H1 (cell line): ENCODE data around the gene CFAP97. TPM values are rescaled to one million over a fixed set of nuclear protein-coding genes. Genes with fewer than 3 reads are reported as not detected.

Experiments used
- CTCF ChIA-PET: fragments of 300-600 bp; sonication (Branson Sonifier 250); formaldehyde crosslinking; loops from one replicate; lab custom pipeline; 2021; ENCODE audit not compliant: partially characterized antibody; lab: Charles Lee
- POLR2A ChIA-PET: fragments of 300-600 bp; sonication (Branson Sonifier 250); formaldehyde crosslinking; loops from one replicate; lab custom pipeline; 2021; ENCODE audit warnings: inconsistent platforms; ENCODE audit not compliant: partially characterized antibody; lab: Charles Lee
- DNase-seq, 2 experiments: peaks; one replicate each; pipeline versions ENCODE4 v3.0.0 to v3.0.0-alpha.2; 2010 to 2022; ENCODE audit warnings: low spot score in 2 of 2, low read depth in 1 of 2, mixed read lengths in 1 of 2
- FAIRE-seq: peaks from 2 replicates; lab custom pipeline; 2011; peaks lifted over from hg19 to GRCh38; lab: Jason Lieb, UNC
- H2AFZ ChIP-seq: 2 replicates; pipeline ENCODE4 v1.8.1; 2012; ENCODE audit warnings: low read length, inconsistent platforms
- H2AK5ac ChIP-seq: 2 replicates; pipeline ENCODE4 v1.6.1; 2013; ENCODE audit warnings: low read depth, low read length
- H2BK120ac ChIP-seq: replicated peaks from 2 replicates; pipeline ENCODE3; 2013; ENCODE audit warnings: low read depth, low read length, inconsistent platforms
- H2BK12ac ChIP-seq: 2 replicates; pipeline ENCODE4 v1.6.1; 2013; ENCODE audit warnings: low read depth, low read length
- H2BK15ac ChIP-seq: 2 replicates; pipeline ENCODE4 v1.6.1; 2013; ENCODE audit warnings: low read length
- H2BK20ac ChIP-seq: 2 replicates; pipeline ENCODE4 v1.6.1; 2013; ENCODE audit warnings: low read length
- H2BK5ac ChIP-seq: 2 replicates; pipeline ENCODE4 v1.6.1; 2013; ENCODE audit warnings: low read depth, low read length
- H3K14ac ChIP-seq: 2 replicates; pipeline ENCODE4 v1.6.1; 2013; ENCODE audit warnings: inconsistent platforms; ENCODE audit not compliant: insufficient read length
- H3K18ac ChIP-seq: 2 replicates; pipeline ENCODE4 v1.6.1; 2013; ENCODE audit warnings: low read length; ENCODE audit errors: extremely low read depth
- H3K23ac ChIP-seq: 2 replicates; pipeline ENCODE4 v1.6.1; 2013; ENCODE audit warnings: inconsistent platforms; ENCODE audit not compliant: insufficient read length
- H3K23me2 ChIP-seq: 2 replicates; pipeline ENCODE4 v1.6.1; 2013; ENCODE audit warnings: low read depth, low read length
- H3K27ac ChIP-seq: 2 replicates; pipeline ENCODE4 v1.6.1; 2011; ENCODE audit warnings: low read depth, low read length, inconsistent platforms
- H3K27me3 ChIP-seq, 4 experiments: replicated peaks in 1 of 4; 1 replicate in 1 of 4; 2 replicates in 3 of 4; pipeline versions ENCODE4 v1.6.1 to v1.8.1; 2011 to 2013; ENCODE audit warnings: low read length in 3 of 4, mild to moderate bottlenecking in 3 of 4, inconsistent platforms in 2 of 4, mixed read lengths in 2 of 4, moderate library complexity in 1 of 4; ENCODE audit not compliant: control insufficient read depth in 3 of 4, insufficient read depth in 3 of 4; ENCODE audit errors: extremely low read depth in 1 of 4
- H3K36me3 ChIP-seq, 4 experiments: 2 replicates each; pipeline versions ENCODE4 v1.6.1 to v1.8.1; 2011 to 2013; ENCODE audit warnings: mild to moderate bottlenecking in 4 of 4, low read length in 3 of 4, moderate library complexity in 2 of 4, control low read depth in 1 of 4, inconsistent platforms in 1 of 4; ENCODE audit not compliant: insufficient read depth in 4 of 4, control insufficient read depth in 2 of 4
- H3K4ac ChIP-seq: replicated peaks from 2 replicates; pipeline ENCODE3; 2013; ENCODE audit warnings: low read length, low read depth, mixed read lengths, inconsistent platforms; ENCODE audit not compliant: insufficient read length
- H3K4me1 ChIP-seq, 4 experiments: replicated peaks in 1 of 4; 1 replicate in 1 of 4; 2 replicates in 3 of 4; pipeline versions ENCODE4 v1.6.1 to v1.8.1; 2011 to 2013; ENCODE audit warnings: low read length in 3 of 4, inconsistent platforms in 2 of 4, mixed read lengths in 1 of 4; ENCODE audit not compliant: insufficient read depth in 4 of 4, control insufficient read depth in 3 of 4
- H3K4me2 ChIP-seq, 2 experiments: 2 replicates each; pipeline versions ENCODE4 v1.6.1 to v1.8.1; 2011 to 2013; ENCODE audit warnings: low read depth in 2 of 2, low read length in 2 of 2, control low read depth in 1 of 2, inconsistent platforms in 1 of 2, mild to moderate bottlenecking in 1 of 2; ENCODE audit not compliant: insufficient read depth in 1 of 2
- H3K4me3 ChIP-seq, 4 experiments: fragments of 200-600, 300-600 bp in 1 of 4; sonication (generic), shearing (Covaris generic), sonication (Bioruptor Twin) in 1 of 4; 2 replicates each; pipeline versions ENCODE4 v1.5.1 to v1.8.1; 2011 to 2016; ENCODE audit warnings: low read length in 4 of 4, low read depth in 3 of 4, control low read depth in 2 of 4, inconsistent platforms in 2 of 4, mild to moderate bottlenecking in 2 of 4, mixed read lengths in 1 of 4, moderate library complexity in 1 of 4; ENCODE audit not compliant: insufficient read depth in 2 of 4; ENCODE audit errors: extremely low read depth in 1 of 4
- H3K56ac ChIP-seq: replicated peaks from 2 replicates; pipeline ENCODE3; 2013; ENCODE audit warnings: low read depth, mild to moderate bottlenecking, mixed read lengths, low read length, inconsistent platforms; ENCODE audit not compliant: insufficient read length
- H3K79me1 ChIP-seq: 2 replicates; pipeline ENCODE4 v1.6.1; 2013; ENCODE audit warnings: low read depth, low read length, control low read depth
- H3K79me2 ChIP-seq, 2 experiments: 2 replicates each; pipeline versions ENCODE4 v1.6.1 to v1.8.1; 2012 to 2013; ENCODE audit warnings: low read length in 2 of 2, mild to moderate bottlenecking in 2 of 2, inconsistent platforms in 1 of 2; ENCODE audit not compliant: insufficient read depth in 2 of 2, control insufficient read depth in 1 of 2
- H3K9ac ChIP-seq, 4 experiments: replicated peaks in 1 of 4; 1 replicate in 1 of 4; 2 replicates in 3 of 4; pipeline versions ENCODE4 v1.6.1 to v1.8.1; 2011 to 2013; ENCODE audit warnings: low read depth in 3 of 4, low read length in 3 of 4, control low read depth in 2 of 4, mild to moderate bottlenecking in 2 of 4, moderate library complexity in 2 of 4, inconsistent platforms in 1 of 4; ENCODE audit errors: extremely low read depth in 1 of 4
- H3K9me3 ChIP-seq, 2 experiments: 2 replicates each; pipeline versions ENCODE4 v1.6.1 to v1.8.1; 2012 to 2013; ENCODE audit warnings: mild to moderate bottlenecking in 2 of 2, moderate library complexity in 2 of 2, control low read depth in 1 of 2, inconsistent platforms in 1 of 2, low read depth in 1 of 2, low read length in 1 of 2, mixed read lengths in 1 of 2; ENCODE audit not compliant: insufficient read depth in 2 of 2
- H4K20me1 ChIP-seq, 2 experiments: replicated peaks in 1 of 2; 2 replicates each; pipeline versions ENCODE3 to v1.8.1; 2011 to 2013; ENCODE audit warnings: inconsistent platforms in 2 of 2, low read length in 2 of 2, mild to moderate bottlenecking in 1 of 2; ENCODE audit not compliant: insufficient read depth in 2 of 2, control insufficient read depth in 1 of 2
- H4K5ac ChIP-seq: 2 replicates; pipeline ENCODE4 v1.6.1; 2013; ENCODE audit warnings: low read length, low read depth, mixed read lengths, inconsistent platforms; ENCODE audit not compliant: insufficient read length
- H4K8ac ChIP-seq: 2 replicates; pipeline ENCODE4 v1.8.0; 2013; ENCODE audit warnings: mild to moderate bottlenecking, moderate library complexity, low read length, inconsistent platforms; ENCODE audit not compliant: insufficient read depth; ENCODE audit errors: extremely low read depth
- H4K91ac ChIP-seq: replicated peaks from 2 replicates; pipeline ENCODE3; 2013; ENCODE audit warnings: low read length, mixed read lengths, inconsistent platforms; ENCODE audit not compliant: insufficient read length
- ASH2L ChIP-seq: fragments of 200-600, 300-600 bp; sonication (generic); IDR thresholded peaks from one replicate; pipeline ENCODE4 v1.7.1; 2017; ENCODE audit warnings: low read length
- CEBPB ChIP-seq: IDR thresholded peaks from 2 replicates; pipeline ENCODE4 v1.6.1; 2012; ENCODE audit warnings: low read depth, low read length
- E2F6 ChIP-seq: IDR thresholded peaks from 2 replicates; pipeline ENCODE4 v1.6.1; 2012; ENCODE audit warnings: inconsistent platforms
- EP300 ChIP-seq, 2 experiments: IDR thresholded peaks; 1 replicate in 1 of 2; 2 replicates in 1 of 2; pipeline ENCODE4 v1.6.1; 2011 to 2012; ENCODE audit warnings: low read depth in 2 of 2, low read length in 2 of 2, mild to moderate bottlenecking in 2 of 2, borderline replicate concordance in 1 of 2, inconsistent platforms in 1 of 2, moderate library complexity in 1 of 2
- JUN ChIP-seq: IDR thresholded peaks from 2 replicates; pipeline ENCODE4 v1.6.1; 2011; ENCODE audit warnings: low read depth, mild to moderate bottlenecking, improper control_type of control experiment, low read length
- PHF8 ChIP-seq: fragments of 200-600 bp; sonication (generic); conservative IDR thresholded peaks from 2 replicates; pipeline ENCODE4 v1.7.1; 2012; ENCODE audit warnings: low read depth, mild to moderate bottlenecking, inconsistent platforms, low read length, moderate library complexity
- POLR2A ChIP-seq, 2 experiments: IDR thresholded peaks; 1 replicate in 1 of 2; 2 replicates in 1 of 2; pipeline ENCODE4 v1.6.1; 2011; ENCODE audit warnings: low read depth in 2 of 2, low read length in 2 of 2, mild to moderate bottlenecking in 2 of 2; ENCODE audit errors: control extremely low read depth in 1 of 2
- RAD21 ChIP-seq, 2 experiments: IDR thresholded peaks in 1 of 2; conservative IDR thresholded peaks in 1 of 2; 2 replicates each; pipeline ENCODE4 v1.6.1; 2011; ENCODE audit warnings: low read depth in 2 of 2, low read length in 2 of 2, improper control_type of control experiment in 1 of 2, inconsistent platforms in 1 of 2, mild to moderate bottlenecking in 1 of 2, moderate library complexity in 1 of 2
- RBBP5 ChIP-seq: IDR thresholded peaks from 2 replicates; pipeline ENCODE4 v1.7.1; 2012; ENCODE audit warnings: low read depth, mild to moderate bottlenecking, inconsistent platforms, low read length, moderate library complexity, borderline replicate concordance
- SIN3A ChIP-seq, 2 experiments: IDR thresholded peaks in 1 of 2; conservative IDR thresholded peaks in 1 of 2; 2 replicates each; pipeline ENCODE4 v1.6.1; 2011 to 2012; ENCODE audit warnings: low read length in 2 of 2, improper control_type of control experiment in 1 of 2, low read depth in 1 of 2, mild to moderate bottlenecking in 1 of 2
- SIX5 ChIP-seq: IDR thresholded peaks from 2 replicates; pipeline ENCODE4 v1.6.1; 2011; ENCODE audit warnings: mild to moderate bottlenecking, low read depth, low read length
- ZNF274 ChIP-seq: IDR thresholded peaks from 2 replicates; pipeline ENCODE4 v1.7.0; 2012; ENCODE audit warnings: low read length, borderline replicate concordance; ENCODE audit errors: extremely low read depth
- WGBS, 2 experiments: shearing (Covaris generic) in 1 of 2; methylation state at CpG; one replicate each; pipeline versions ENCODE4 v1.1.6 to v1.1.7; 2013 to 2015; ENCODE audit warnings: low lambda C conversion rate in 2 of 2, mixed read lengths in 2 of 2, inconsistent platforms in 1 of 2, low coverage in 1 of 2, missing lambda C conversion rate in 1 of 2; ENCODE audit not compliant: insufficient replicate concordance in 2 of 2, insufficient coverage in 1 of 2, insufficient read length in 1 of 2; ENCODE audit errors: extremely low coverage in 1 of 2, missing lambda C conversion rate in 1 of 2; 5-methylcytosine and 5-hydroxymethylcytosine counted together
- polyA plus RNA-seq, 7 experiments: library from polyadenylated mRNA; depleted of rRNA in 3 of 7; stranded (reverse) in 5 of 7; unstranded in 2 of 7; fragments of >200 nt in 5 of 7; fragments of 200-250 nt in 2 of 7; gene quantifications; 1 replicate in 5 of 7; 2 replicates in 1 of 7; 4 replicates in 1 of 7; pipeline versions ENCODE4 v1.2.1 to v1.2.3, GENCODE V29; 2011 to 2013; ENCODE audit warnings: missing spikeins in 2 of 7, mixed read lengths in 2 of 7
- total RNA-seq: library from RNA; stranded (reverse); fragmentation: NEBNext Ultra II Directional; extraction: Animal tissue kit (Norgen Biotek cat#: 25700); gene quantifications from 2 replicates; pipeline ENCODE4 v1.2.1, GENCODE V29; 2021

The CFAP97 gene
- total and polyA plus RNA-seq, 2 of the 8 experiments (the other 6 are each of a cell fraction or from before 2014, with no cell fraction given), result 9.2 to 40.4 TPM

- Histone ChIP-seq H4K20me1 (peaks cover 7 to 9% of the 10 kb centered on the region in 2 experiments), H3K9ac (no peak overlapping the region), H2BK20ac (no peak overlapping the region), H2BK15ac (no peak overlapping the region), H3K4me1 (peaks cover 0 to 9% (median 6%) of the 10 kb centered on the region in 4 experiments; a peak in 5 of 7 replicates), H4K91ac (no peak overlapping the region), H2AK5ac (no peak overlapping the region), H3K23me2 (peaks cover 13% of the 10 kb centered on the region; the same call in 1 of the 2 replicates), H3K56ac (no peak overlapping the region), H2BK12ac (no peak overlapping the region), H3K4ac (no peak overlapping the region), H3K4me3 (no peak overlapping the region), H4K8ac (no peak overlapping the region), H4K5ac (no peak overlapping the region), H3K36me3 (peaks cover 0 to 21% (median 3%) of the 10 kb centered on the region in 4 experiments; a peak in 2 of 8 replicates), H3K27me3 (no peaks in the 10 kb centered on the region; a peak in 1 of 7 replicates), H3K4me2 (no peak overlapping the region; a peak in 1 of 4 replicates), H3K14ac (no peak overlapping the region), H3K23ac (no peak overlapping the region), H2BK120ac (no peak overlapping the region), H3K9me3 (no peaks in the 10 kb centered on the region), H2AFZ (no peak overlapping the region), H2BK5ac (no peak overlapping the region), H3K79me2 (peaks cover 0 to 16% of the 10 kb centered on the region in 2 experiments; a peak in 3 of 4 replicates), H3K79me1 (peaks cover 2% of the 10 kb centered on the region; the same call in 1 of the 2 replicates), H3K27ac (no peak overlapping the region), H3K18ac (no peak overlapping the region)
- 92% methylated on average over 6 of the region's 6 CpGs; no CpG with 5 or more reads in 1 of the 2 experiments for WGBS, 2 experiments
- CTCF ChIA-PET, result interaction anchor here (0.8 to 11.4 kb wide), 10 partner anchors 8 to 242 kb away, joined by 3 to 167 read pairs (median 6); no protein-coding TSS in a partner anchor
- POLR2A ChIA-PET, result interaction anchor here (1.5 to 2.4 kb wide), 4 partner anchors 13 to 332 kb away, joined by 3 to 13 read pairs (median 6); no protein-coding TSS in a partner anchor
- no peak for FAIRE-seq
- DNase-seq, result no peak
- no peak for TF ChIP-seq ZNF274
- no peak for TF ChIP-seq PHF8
- TF ChIP-seq CEBPB, result no peak
- TF ChIP-seq JUN, result no peak
- no peak for TF ChIP-seq SIX5
- TF ChIP-seq RBBP5, result no peak
- no peak for TF ChIP-seq POLR2A (IDR thresholded peaks at IDR 0.05; ENCODE audit: control extremely low read depth in 1 of 2, low read depth in 2 of 2, low read length in 2 of 2)
- TF ChIP-seq SIN3A (conservative IDR thresholded peaks at IDR 0.05 in 1 of 2, IDR thresholded peaks at IDR 0.05 in 1 of 2; ENCODE audit: low read depth in 1 of 2, low read length in 2 of 2), result no peak
- TF ChIP-seq ASH2L, result no peak
- no peak for TF ChIP-seq EP300 (IDR thresholded peaks at IDR 0.05; ENCODE audit: borderline replicate concordance in 1 of 2, low read depth in 2 of 2, low read length in 2 of 2)
- TF ChIP-seq E2F6, result no peak
- TF ChIP-seq RAD21 (IDR thresholded peaks at IDR 0.05 in 1 of 2, conservative IDR thresholded peaks at IDR 0.05 in 1 of 2; ENCODE audit: low read depth in 2 of 2, low read length in 2 of 2), result no peak
These were observed 62.0 kb downstream of the CFAP97 start for GRCh38 chr4:185141777-185142176.
